ENCODE results near the gene FKBP1A. TPM values are rescaled to one million over a fixed set of nuclear protein-coding genes. Genes with fewer than 3 reads are reported as not detected.

Gene FKBP1A
- total RNA-seq, 1 experiment from 2014 or later, result 127 TPM

DNA sequence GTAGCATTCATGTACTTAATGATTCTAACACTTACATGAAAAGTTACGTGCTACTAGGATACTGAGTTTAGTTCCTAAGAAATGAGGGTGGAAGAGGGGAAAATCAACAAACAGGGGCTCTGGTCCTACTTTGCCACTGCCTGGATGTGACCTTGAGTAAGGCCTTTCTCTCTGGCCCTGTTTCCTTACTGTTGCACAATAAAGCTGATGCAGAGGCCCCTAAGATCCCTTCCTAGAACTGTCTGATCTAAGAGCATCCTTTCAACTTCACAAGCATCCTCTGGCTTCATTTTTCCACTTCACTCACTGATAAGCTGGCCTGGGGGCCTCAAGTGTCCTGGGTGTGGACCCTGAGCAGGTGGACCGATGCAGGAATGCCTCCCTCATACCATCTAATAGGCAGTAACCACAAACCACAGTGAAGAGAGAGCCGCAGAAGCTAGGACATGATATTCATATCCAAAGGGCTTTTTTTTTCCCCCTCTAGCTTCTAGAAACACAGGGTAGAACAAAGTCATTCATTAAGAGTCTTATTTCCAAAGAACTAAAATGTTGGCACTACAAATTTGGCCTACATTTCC is 21.6 kb downstream of the FKBP1A start:
- no peaks in the 10 kb centered on the region for H3K9me3 ChIP-seq (replicated peaks)
- peaks cover 32% of the 10 kb centered on the region for H3K36me3 ChIP-seq
- no peaks in the 10 kb centered on the region for H3K27me3 ChIP-seq
- DNase-seq, result peak; percentile 47 to 53
- H3K4me3 ChIP-seq, result no peak overlapping the region
- peak overlapping the region; percentile 6; the same call in 1 of the 2 replicates for H3K27ac ChIP-seq
- peaks cover 40% of the 10 kb centered on the region for H3K4me1 ChIP-seq

DNA sequence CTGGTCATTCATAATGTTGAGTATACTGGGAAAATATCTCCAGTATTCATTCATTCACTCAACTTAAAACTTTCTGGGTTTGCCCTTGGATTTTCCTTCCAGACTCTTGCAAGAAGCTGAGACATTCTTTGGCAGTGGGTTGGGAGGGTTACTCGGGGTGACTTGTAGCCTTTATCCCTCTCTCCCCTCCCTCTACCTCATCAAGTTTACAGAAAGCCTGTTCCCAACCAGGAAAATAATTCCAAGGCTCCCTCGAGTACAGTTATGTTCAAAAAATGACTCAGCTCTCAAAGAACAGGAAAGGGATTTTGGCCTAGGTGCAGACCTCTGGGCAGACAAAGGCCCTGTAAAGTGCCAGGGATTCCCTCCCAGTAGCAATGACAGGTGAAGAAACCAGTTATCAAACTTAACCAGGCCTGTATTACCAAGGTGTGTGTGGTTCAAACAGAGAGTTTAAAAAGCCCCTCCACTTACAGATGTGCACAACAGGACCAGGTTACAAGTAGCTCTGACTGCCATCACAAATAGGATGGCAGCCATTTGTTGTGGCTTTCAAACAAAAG is 22.2 kb downstream of the FKBP1A start:
- no peaks in the 10 kb centered on the region for H3K27me3 ChIP-seq
- no peaks in the 10 kb centered on the region for H3K9me3 ChIP-seq (replicated peaks)
- DNase-seq, result no peak
- H3K4me3 ChIP-seq, result no peak overlapping the region
- H3K4me1 ChIP-seq, result peaks cover 37% of the 10 kb centered on the region
- no peak overlapping the region for H3K27ac ChIP-seq
- H3K36me3 ChIP-seq, result peaks cover 33% of the 10 kb centered on the region

DNA sequence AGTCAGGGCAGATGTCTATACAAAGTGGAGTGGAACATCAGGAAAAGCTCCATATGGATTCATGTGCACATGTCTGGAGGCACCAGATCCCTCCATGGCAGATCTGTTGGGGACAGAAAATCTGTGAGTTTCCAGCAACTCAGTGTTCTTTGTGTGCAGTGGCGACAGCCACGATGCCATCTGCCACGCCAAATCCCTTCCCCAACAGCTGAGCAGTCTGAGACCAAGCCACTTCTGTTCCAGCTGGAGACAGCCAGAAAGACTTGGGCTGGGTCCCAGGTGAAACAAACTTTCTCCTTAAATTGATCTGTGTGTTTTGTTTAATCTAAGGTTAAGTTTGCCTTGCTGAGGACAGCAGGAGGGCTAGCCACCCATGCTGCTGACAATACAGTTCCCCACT is 22.9 kb downstream of the FKBP1A start:
- H3K27ac ChIP-seq, result no peak overlapping the region
- H3K4me1 ChIP-seq, result peaks cover 37% of the 10 kb centered on the region
- peak in 1 of 2 experiments; percentile 34 for DNase-seq
- no peak overlapping the region for H3K4me3 ChIP-seq
- H3K9me3 ChIP-seq (replicated peaks), result no peaks in the 10 kb centered on the region
- no peaks in the 10 kb centered on the region for H3K27me3 ChIP-seq
- peaks cover 35% of the 10 kb centered on the region for H3K36me3 ChIP-seq

DNA sequence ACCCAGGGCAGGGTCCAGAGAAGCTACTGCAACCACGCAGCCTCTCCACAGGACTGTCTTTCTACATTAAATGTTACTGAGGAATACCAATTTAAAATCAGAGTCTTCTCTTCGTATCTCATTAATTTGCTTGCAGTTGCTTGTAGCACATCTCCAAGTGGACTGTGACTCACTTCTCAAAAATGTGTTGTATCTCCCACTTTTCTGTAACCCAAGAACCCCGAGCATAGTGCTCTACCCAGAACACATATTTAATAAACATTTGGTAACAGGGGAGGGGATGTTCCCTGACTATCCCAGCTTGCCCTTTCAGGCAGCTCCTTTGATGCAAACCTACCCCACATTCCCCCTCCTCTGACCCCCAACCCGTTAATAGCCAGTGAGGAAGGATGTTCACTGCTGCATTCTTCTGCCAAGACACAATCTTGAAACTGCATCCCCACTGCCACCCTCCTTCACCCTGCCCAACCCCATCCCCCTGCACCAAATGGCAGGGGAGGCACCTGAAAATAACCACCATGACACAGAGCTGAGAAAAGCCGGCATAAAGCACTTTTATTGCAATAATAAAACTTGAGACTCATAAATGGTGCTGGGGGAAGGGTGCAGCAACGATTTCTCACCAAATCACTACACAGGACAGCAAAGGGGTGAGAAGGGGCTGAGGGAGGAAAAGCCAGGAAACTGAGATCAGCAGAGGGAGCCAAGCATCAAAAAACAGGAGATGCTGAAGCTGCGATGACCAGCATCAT is 24.2 kb downstream of the FKBP1A start:
- Histone ChIP-seq H3K27me3 (no peaks in the 10 kb centered on the region), H3K27ac (no peak overlapping the region), H3K4me3 (no peak overlapping the region), H3K4me1 (peaks cover 37% of the 10 kb centered on the region), H3K36me3 (peaks cover 26% of the 10 kb centered on the region), H3K9me3 (replicated peaks) (no peaks in the 10 kb centered on the region)
- no peak for DNase-seq

DNA sequence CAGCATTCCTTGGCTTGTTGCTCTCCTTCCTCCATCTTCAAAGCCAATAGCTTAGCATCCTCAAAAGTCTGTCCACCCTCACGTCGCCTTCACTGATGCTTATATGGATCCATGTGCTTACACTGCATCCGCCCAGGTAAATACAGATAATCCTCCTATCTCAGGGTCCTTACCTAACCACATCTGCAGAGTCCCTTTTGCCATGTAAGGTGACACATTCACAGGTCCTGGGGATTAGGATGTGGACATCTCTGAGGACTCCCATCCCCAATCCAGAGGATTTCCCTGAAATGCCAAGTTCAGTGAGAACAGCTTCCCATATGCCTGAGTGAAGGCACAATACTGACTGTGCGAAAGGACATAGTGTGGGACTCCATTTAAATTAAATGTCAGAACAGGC is 25.4 kb downstream of the FKBP1A start:
- H3K4me1 ChIP-seq, result peaks cover 34% of the 10 kb centered on the region
- H3K36me3 ChIP-seq, result peaks cover 23% of the 10 kb centered on the region
- no peaks in the 10 kb centered on the region for H3K27me3 ChIP-seq
- no peak for DNase-seq
- no peak overlapping the region for H3K4me3 ChIP-seq
- H3K9me3 ChIP-seq (replicated peaks), result no peaks in the 10 kb centered on the region
- H3K27ac ChIP-seq, result no peak overlapping the region

DNA sequence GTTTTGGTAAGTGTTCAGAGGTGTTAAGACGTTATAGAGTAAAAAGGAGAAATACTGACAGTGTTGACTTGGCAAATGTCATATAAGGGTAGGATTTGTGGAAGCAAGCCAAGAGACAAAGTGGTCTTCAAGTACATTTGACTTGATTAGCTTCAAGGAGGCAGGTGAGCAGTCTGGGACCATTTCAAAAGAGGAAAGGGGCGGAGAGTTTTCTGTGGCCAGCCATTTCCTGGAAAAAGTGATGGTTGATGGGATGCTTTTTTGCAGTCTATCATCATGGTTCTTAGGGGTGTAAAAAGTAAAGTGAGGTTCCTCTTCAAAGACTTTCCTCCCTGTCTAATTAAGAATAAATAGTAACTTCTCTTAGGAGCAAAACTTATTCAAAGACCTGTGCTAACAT is 28.7 kb downstream of the FKBP1A start:
- peaks cover 9% of the 10 kb centered on the region; the same call in 1 of the 2 replicates for H3K4me1 ChIP-seq
- DNase-seq, result no peak
- no peak overlapping the region for H3K4me3 ChIP-seq
- no peaks in the 10 kb centered on the region for H3K9me3 ChIP-seq (replicated peaks)
- no peak overlapping the region for H3K27ac ChIP-seq
- no peaks in the 10 kb centered on the region for H3K27me3 ChIP-seq
- peaks cover 24% of the 10 kb centered on the region for H3K36me3 ChIP-seq

DNA sequence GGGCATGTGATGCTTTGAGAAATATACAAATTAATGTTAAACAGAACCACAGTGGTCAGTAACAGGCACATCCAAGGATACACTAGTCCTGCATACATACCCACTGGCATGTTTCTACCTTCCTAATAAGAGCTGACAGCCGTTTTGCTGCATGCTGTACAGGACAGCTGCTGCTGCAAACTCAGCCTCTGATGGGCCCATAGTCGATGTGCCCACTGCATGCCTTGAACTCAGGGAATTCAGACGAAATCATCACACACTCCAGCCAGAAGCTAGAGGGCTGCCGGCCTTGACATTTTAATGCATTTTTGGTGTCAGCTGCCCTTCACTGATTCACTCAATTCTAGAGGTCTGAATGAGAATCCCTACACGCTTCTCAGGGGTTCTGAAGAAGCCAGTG is 29.3 kb downstream of the FKBP1A start:
- Histone ChIP-seq H3K4me1 (peaks cover 4% of the 10 kb centered on the region; the same call in 1 of the 2 replicates), H3K36me3 (peaks cover 26% of the 10 kb centered on the region), H3K27ac (no peak overlapping the region), H3K4me3 (no peak overlapping the region), H3K27me3 (no peaks in the 10 kb centered on the region), H3K9me3 (replicated peaks) (no peaks in the 10 kb centered on the region)
- DNase-seq, result no peak

DNA sequence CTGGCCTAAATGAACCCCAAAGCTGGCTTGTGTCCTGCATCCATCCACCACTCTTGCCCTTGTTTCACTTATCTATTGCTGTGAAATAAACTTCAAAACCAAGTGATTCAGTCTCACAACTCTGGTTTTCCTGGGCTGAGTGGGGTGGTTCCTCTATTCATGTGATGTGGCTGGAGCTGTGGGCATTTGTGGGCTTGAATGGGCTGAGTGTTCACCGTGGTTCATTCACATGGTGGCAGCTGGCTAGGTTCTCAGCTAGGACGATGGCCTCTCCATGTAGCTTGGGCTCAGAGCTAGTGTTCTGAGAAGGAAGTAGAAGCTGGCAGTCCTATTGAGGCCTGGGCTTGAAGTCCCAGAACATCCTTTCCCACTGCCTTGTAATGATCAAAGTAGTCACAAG is 30.4 kb downstream of the FKBP1A start:
- no peak for DNase-seq
- Histone ChIP-seq H3K4me3 (no peak overlapping the region), H3K36me3 (peaks cover 18% of the 10 kb centered on the region), H3K4me1 (no peaks in the 10 kb centered on the region), H3K27ac (no peak overlapping the region), H3K9me3 (replicated peaks) (no peaks in the 10 kb centered on the region), H3K27me3 (no peaks in the 10 kb centered on the region)

DNA sequence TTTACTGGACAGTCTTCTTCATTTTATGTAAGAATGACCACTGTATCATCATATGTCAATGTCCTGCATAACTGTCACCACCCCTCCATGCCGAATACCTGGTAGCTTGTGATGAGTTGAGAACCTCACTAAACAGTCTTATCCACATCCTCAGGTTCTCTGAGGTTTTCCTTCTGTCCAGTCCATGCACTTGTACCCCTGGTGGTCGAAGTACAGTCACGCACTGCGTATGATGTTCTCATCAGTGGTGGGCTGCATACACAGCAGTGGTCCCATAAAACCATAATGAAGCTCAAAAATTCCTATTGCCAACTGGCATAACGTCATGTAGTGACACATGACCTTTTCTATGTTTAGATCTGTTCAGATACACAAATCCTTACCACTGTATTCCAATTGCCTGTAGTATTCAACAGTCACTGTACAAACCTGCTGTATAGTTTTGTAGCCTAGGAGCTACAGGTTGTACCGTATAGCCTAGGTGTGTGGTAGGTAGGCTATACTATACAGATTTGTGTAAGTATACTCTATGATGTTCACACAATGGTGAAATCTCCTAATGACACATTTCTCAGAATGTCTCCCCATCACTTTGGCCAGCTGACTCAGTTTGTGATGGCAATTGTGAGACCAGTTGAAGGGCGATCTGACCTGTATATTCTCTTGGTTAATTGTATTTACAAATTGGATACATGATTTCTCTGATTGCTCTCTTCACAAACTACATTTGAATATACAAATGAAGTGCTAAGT is 32.6 kb downstream of the FKBP1A start:
- H3K4me3 ChIP-seq, result no peak overlapping the region

DNA sequence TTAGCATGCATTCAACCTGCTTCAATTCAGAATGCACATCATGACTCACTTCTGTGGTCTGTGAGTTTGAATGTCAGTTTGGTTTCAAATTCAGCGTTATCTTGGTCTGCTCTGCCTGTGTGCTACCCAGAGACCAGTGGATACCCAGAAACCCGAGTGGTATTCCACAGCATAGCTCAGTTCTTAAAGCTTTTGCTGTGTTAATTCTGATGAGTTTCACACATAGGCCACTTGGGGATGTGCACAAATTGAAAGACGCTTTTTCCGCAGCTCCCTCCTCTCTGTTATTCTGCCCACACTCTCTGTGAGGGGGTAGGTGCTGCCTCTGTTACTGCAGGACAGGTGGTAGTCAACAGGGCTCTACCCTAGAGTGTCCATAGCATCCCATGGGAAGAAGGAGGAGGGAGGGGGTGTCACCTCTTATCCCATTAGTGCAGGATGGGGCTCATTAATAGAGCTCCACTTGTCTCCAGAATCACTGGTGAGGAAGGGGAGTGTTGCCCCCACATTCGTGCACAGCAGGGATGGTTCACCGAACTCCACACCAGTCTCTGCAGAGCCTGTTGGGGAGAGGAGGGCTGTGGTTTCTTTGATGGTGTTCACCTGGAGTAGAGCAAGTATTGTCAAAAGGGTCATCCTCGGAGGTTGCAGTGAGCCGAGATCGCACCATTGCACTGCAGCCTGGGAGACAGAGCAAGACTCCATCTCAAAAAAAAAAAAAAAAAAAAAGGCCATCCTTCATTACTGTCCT is 34.8 kb downstream of the FKBP1A start:
- Histone ChIP-seq H3K27me3 (no peaks in the 10 kb centered on the region), H3K27ac (no peak overlapping the region), H3K9me3 (replicated peaks) (no peaks in the 10 kb centered on the region), H3K4me1 (no peaks in the 10 kb centered on the region), H3K4me3 (no peak overlapping the region), H3K36me3 (peaks cover 15% of the 10 kb centered on the region)
- no peak for DNase-seq

More for the DNA sequence above, 32.6 kb downstream of the FKBP1A start:
- Histone ChIP-seq H3K36me3 (peaks cover 11% of the 10 kb centered on the region; the same call in 1 of the 2 replicates), H3K27me3 (no peaks in the 10 kb centered on the region), H3K27ac (no peak overlapping the region), H3K9me3 (replicated peaks) (no peaks in the 10 kb centered on the region), H3K4me1 (no peaks in the 10 kb centered on the region)
- DNase-seq, result no peak

DNA sequence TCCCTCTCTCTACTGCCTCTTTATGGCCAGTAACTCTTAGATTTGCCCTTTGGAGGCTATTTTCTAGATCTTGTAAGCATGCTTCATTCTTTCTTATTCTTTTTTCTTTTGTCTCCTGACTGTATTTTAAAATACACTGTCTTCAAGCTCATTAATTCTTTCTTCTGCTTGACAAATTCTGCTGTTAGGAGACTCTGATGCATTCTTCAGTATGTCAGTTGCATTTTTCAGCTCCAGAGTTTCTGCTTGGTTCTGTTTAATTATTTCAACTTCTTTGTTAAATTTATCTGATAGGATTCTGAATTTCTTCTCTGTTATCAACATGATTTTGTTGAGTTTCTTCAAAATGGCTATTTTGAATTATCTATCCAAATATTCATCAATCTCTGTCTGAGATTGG is 38.9 kb downstream of the FKBP1A start:
- Histone ChIP-seq H3K36me3 (peaks cover 13% of the 10 kb centered on the region; the same call in 1 of the 2 replicates), H3K27me3 (no peaks in the 10 kb centered on the region), H3K4me1 (no peaks in the 10 kb centered on the region), H3K4me3 (no peak overlapping the region), H3K27ac (no peak overlapping the region), H3K9me3 (replicated peaks) (no peaks in the 10 kb centered on the region)
- DNase-seq, result no peak

DNA sequence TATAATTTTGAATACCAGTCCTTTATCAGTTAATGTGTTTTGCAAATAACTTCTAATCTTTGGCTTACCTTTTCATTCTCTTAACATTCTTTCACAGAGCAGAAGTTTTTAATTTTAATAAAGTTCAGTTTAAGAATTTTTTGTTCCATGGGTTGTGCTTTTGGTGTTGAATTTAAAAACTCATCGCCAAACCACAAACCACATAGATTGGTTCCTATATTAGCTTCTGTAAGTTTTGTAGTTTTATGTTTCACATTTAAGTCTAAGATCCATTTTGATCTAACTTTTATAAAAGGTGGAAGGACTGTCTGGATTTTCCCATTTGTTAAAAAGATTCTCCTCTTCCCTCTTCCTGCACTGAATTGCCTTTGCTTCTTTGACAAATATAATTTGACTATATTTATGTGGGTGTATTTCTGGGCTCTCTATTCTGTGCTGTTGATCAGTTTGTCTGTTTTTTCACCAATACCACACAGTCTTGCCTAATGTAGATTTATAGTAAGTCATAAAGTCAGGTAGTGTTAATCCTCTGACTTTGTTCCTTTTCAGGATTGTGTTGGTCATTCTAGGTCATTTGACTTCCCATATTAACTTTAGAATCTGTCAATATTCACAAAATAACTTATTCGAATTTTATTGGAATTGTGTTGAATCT is 46.4 kb downstream of the FKBP1A start:
- Histone ChIP-seq H3K27ac (no peak overlapping the region), H3K36me3 (no peaks in the 10 kb centered on the region), H3K27me3 (no peaks in the 10 kb centered on the region), H3K9me3 (replicated peaks) (no peaks in the 10 kb centered on the region), H3K4me1 (0 out of 2 replicates have a peak, but pooled peaks cover 6% of the 10 kb centered on the region), H3K4me3 (no peak overlapping the region)
- no peak for DNase-seq

DNA sequence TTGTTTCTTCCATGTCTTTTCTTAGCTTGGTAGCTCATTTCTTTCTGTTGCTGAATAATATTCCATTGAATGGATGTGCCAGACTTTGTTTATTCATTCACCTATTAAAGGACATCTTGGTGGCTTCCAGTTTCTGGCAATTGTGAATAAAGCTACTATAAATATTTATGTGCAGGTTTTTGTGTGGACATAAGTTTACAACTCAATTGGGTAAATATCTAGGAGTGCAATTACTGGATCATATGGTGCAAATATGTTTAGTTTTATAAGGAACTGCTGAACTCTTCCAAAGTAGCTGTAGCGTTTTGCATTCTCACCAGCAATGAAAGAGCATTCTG is 47.1 kb downstream of the FKBP1A start:
- Histone ChIP-seq H3K9me3 (replicated peaks) (no peaks in the 10 kb centered on the region), H3K4me3 (no peak overlapping the region), H3K36me3 (no peaks in the 10 kb centered on the region), H3K27me3 (no peaks in the 10 kb centered on the region), H3K27ac (no peak overlapping the region), H3K4me1 (0 out of 2 replicates have a peak, but pooled peaks cover 6% of the 10 kb centered on the region)
- no peak for DNase-seq
